ENCODE results near the gene ATCAY.
"Not testable (repeated sequence)": the region's sequence is repeated elsewhere in the genome, so short reads cannot be mapped to it uniquely, and the experiment has no call there.

Gene ATCAY

GRCh38 chr19:3950871-3951861 lies 70.7 kb downstream of the ATCAY start:
- DNase-seq: no peak

DNA sequence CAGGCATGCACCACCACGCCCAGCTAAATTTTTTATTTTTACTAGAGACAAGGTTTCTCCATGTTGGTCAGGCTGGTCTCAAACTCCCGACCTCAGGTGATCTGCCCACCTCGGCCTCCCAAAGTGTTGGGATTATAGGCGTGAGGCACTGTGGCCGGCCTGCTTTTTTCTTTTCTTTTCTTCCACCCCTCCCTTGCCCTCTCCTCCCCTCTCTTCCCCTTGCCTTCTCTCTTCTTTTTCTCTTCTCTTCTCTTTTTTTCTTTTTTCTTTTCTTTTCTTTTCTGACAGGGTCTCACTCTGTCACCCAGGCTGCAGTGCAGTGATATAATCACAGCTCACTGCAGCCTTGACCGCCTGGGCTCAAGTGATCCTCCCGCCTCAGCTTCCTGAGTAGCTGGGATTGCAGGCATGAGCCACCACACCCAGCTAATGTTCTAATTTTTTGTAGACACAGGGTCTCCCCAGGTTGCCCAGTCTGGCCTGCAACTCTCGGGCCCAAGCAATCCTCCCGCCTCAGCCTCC lies 72.3 kb downstream of the ATCAY start:
- DNase-seq: not testable (repeated sequence)

GRCh38 chr19:3954107-3954506 lies 73.6 kb downstream of the ATCAY start:
- DNase-seq: no peak

DNA sequence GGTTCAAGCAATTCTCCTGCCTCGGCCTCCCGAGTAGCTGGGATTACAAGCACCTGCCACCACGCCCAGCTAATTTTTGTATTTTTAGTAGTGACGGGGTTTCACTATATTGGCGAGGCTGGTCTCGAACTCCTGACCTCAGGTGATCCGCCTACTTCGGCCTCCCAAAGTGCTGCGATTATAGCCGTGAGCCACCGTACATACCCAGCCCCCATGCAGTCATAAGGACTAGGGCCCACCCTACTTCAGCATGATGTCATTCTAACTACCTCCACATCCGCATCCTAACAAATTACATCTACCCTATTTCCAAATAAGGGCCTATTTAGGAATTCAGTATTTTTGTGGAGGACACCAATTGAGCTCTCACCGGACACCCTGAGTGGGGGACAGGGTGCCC lies 74.8 kb downstream of the ATCAY start:
- not testable (repeated sequence) for DNase-seq

- no peak for DNase-seq
Measured at GRCh38 chr19:3955688-3956087, 75.2 kb downstream of the ATCAY start.

DNA sequence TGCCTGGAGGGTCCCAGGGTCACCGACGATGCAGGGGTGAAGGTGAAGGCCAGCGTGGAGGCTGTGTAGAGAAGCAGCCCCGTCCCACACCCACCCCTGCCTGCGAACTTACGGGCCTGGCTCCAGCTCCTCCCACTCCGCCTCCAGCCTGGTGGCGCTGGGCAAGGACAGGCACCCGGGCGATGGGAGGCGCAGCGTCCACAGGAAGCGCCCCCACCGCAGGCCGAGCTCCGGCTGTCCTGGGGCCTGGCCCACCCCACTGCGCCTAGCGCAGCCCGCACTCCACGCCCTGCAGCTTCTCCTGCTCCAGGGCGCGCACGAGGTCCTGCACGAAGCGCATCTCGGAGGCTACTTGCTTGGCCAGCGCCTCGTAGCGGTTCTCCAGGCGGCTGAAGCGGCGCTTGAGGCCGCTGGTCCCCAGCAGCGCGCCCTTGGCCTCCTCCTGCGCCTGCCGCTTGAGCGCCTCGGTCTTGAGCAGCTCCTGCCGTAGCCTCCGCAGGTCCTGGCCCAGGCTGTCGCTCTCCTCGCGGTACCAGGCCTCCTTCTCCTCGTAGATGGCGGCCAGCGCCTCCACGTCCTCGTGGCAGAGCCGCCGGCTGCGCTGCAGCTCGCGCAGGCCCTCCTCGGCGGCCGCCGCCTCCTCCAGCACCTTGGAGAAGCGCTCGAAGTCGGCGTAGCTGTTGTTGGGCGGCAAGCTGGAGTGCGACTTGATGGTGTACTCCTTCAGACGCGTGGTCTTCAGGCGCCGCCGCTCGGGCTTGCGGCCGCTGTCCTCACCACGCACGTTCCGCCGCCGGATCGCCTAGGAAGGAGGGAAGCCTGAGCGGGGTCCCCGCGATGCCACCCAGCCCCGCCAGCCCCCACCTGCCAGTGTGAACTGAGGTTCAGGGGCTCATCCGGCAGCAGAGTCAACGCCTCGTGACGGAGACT lies 78.6 kb downstream of the ATCAY start:
- no peak for DNase-seq

DNA sequence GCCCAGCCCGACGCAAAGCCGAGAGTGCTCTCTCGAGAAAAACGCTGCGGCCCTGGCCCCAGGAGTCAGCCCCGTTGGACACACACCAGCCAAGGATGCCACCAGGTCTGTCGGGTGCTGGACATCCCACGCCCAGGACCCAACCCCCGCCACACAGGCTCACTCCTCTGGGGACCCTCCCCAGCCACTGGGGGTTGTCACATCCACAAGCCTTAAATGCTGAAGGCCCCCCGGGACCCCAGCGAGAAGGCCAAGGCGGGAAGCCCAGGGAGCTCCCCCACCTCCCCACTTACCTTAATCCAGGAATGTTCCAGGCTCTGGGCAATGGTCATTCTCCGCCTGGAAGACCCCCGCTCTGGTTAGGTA lies 79.3 kb downstream of the ATCAY start:
- no peak for DNase-seq

- no peak for DNase-seq
Measured at GRCh38 chr19:3961007-3961406, 80.5 kb downstream of the ATCAY start.

DNA sequence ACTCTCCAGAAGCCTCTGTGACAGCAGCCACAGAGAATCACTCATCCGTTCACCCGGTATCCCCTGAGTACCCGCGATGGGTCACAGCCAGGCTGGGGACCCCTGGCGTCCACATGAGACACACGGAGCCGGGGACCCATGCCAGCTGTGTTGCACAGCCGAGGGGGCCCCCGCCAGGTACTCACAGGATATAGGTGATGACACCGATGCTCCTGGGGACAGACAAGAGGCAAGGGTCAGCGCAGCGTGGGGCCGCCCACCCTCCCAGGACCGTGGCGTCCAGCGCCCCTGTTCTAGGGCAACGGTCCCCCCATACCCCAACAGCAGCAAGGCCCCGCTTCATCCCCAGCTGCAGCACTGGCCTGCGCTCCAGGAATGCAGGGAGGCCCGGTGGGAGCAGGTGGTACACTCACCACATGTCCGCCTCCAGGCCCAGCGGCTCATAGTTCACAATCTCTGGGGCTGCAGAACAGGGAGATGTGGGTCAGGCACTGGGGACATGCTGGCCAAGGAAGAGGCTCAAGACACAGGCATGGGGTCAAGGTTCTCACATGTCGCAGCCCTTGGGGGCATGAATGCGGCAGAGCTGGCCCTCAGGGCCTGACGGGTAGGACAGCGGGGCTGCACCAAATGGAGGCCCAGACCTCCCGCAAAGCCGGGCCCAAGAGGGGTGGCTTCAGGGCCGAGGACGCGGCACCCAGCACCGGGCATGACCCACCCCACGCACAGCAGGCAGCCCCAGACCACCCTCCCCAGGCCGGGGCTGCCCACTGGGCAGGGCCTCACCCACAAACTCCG lies 83.2 kb downstream of the ATCAY start:
- no peak for DNase-seq

DNA sequence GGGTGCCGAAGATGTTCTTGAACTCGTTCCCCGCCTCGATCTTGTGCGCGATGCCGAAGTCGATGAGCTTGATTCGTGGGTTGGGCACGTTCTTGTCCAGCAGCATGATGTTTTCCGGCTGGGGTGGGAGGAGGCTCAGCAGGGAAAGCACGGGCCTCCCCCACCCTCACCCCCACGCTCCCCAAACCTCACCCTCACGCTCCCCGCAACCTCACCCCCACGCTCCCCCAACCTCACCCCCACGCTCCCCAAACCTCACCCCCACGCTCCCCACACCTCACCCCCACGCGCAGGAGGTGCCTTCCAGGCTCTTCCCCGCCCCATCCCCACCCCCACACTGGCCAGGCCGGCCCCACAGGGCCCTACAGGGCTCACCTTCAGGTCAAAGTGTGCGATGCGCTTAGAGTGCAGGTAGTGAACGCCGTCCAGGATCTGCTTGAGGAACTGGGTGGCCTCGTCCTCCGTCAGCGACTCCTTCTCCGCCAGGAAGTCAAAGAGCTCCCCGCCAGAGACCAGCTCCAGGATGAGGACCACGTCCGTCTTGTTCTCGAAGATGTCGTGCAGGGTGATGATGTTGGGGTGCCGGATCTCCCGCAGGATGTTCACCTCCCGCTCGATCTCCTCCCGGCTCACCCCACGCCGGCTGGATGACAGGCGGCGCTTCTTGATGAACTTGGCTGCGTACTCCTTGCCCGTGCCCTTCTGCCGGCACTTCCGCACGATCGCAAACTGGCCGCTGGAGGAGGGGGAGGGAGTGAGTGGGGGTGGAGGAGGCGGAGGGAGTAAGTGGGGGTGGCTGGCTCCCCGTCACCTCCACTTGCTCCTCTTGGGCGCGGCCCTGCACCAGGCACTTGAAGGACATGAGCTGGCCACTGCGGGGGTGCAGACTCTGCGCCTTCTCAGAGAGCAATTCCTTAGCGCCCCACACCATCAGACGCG lies 84.0 kb downstream of the ATCAY start:
- DNase-seq: no peak

- no peak for DNase-seq
Measured at GRCh38 chr19:3966051-3967017, 85.8 kb downstream of the ATCAY start.

GRCh38 chr19:3967983-3968382 lies 87.5 kb downstream of the ATCAY start:
- not testable (repeated sequence) for DNase-seq

- no peak for DNase-seq
Measured at GRCh38 chr19:3968556-3969434, 88.3 kb downstream of the ATCAY start.

DNA sequence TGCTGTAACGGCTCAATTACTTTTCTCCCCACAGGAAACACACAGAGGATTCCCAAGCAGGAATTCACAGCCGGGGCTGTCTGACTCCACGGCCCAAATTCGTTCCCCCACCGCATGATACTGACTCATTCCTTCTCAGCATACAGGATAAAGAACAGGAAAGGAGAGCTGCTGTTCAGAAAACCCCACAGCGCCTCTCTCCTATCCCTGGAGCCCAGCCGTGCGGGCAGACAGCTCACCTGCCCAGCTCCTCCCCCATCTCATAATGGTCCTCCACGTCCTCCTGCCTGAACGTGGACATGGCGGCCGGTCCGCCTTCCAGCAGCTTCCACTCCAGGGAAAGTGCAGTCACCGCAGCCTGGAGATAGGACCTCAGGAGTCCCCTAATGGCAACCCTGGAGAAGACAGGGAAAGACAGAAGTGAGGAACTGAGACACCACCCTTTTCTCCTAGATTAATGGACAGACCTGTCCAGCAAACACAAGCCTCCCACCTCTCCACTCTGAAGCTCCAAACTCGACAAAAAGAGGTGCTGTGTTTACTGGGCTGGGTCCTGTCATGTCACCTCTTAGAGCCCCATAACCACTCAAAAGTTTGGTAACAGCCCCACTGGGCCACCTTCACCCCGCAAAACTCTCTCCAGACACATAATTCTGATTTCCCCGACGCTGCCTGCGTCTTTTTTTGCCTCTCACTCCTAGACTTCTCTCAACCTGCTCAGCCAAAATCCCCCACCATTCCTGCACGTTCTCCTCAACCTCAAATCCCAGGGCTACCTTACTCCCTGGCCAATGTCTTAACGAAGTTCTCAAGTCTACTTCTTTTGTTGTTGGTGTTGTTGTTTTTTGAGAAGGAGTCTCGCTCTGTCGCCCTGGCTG lies 89.2 kb downstream of the ATCAY start:
- DNase-seq: no peak

- no peak for DNase-seq
Measured at GRCh38 chr19:3970313-3970807, 89.9 kb downstream of the ATCAY start.

DNA sequence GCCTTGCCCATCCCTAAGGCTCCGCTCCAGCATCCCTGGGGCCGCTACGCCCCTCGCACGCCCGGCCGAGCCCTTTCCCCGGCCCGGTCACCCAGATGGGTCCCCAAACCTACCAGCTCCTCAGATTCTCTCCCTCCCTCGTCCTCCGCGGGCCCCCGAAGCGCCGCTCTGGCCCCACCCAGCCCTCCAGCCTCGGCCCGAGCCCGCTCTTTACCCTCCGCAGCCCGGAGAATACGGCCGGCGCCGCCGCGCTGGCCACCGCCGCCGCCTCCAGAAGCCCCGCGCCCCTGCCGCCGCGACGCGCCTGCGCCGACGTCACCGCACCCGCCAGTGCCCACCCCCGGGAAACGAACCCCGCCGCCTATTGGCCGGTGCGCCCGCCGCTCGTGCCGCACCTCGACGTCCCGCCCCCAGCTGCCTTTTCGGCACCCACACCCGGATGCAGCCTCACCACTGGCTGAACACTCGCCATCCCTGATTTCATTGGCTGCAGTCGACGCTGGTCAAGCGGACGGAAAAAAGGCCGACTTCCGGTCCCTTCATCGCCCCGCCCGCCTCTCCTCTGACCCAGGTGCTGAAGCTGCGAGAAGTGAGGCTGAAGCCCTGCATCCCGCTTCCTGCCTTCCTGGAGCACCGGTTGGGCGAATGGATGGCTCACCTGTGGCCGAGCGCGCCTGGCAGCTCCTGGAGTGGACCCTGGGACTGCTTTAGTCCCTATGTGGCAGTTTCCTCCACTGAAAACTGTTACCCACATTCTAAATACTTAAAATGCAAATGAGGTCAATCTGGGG lies 90.5 kb downstream of the ATCAY start, which contains the start of gene DAPK3:
Gene DAPK3 (minus strand): TSS at position 292 of the 791 bp plus-strand sequence. CDS start 1,364 bp downstream, outside the sequence.
- peak; percentile 97 for DNase-seq

DNA sequence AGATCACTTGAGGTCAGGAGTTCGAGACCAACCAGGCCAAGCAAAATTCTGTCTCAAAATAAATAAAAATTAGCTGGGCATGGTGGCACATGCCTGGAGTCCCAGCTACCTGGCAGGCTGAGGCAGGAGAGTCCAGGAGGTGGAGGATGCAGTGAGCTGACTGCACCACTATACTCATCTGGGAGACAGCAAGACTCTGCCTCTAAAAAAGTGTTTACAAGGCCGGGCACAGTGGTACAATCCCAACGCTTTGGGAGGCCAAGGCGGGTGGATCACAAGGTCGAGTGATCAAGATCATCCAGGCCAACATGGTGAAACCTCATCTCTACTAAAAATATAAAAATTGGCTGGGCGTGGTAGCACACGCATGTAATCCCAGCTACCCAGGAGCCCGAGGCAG lies 94.7 kb downstream of the ATCAY start:
- no peak for DNase-seq

All from activated effector memory CD4-positive, alpha-beta T cell treated with anti-CD3 and anti-CD28 coated beads, Interleukin-2, amount 50 U/mL, for 16 hours (primary cell).